Activated CD4-positive, alpha-beta T cell treated with anti-CD3 and anti-CD28 coated beads for 36 hours (primary cell): ENCODE results near the gene LPCAT4. TPM values are rescaled to one million over a fixed set of nuclear protein-coding genes. Genes with fewer than 3 reads are reported as not detected.
"Not testable (repeated sequence)": the region's sequence is repeated elsewhere in the genome, so short reads cannot be mapped to it uniquely, and the experiment has no call there.

Experiments
- ATAC-seq: fragments of 200-7000 bp; cut with Tn5 transposase; one replicate; pipeline ENCODE4 v1.10.0; 2021; ENCODE audit warnings: mild to moderate bottlenecking, moderate library complexity
- CTCF ChIA-PET: fragments of 350-600 bp; sonication (Branson Sonifier 250); formaldehyde crosslinking; loops from one replicate; lab custom pipeline; 2021; ENCODE audit warnings: antibody characterized with exemption; lab: Charles Lee
- POLR2A ChIA-PET: fragments of 350-600 bp; sonication (Branson Sonifier 250); formaldehyde crosslinking; loops from one replicate; lab custom pipeline; 2021; ENCODE audit warnings: antibody characterized with exemption, inconsistent platforms; lab: Charles Lee
- DNase-seq: peaks from one replicate; pipeline ENCODE4 v3.0.0-alpha.2; 2020
- H3K27ac Mint-ChIP-seq: one replicate; pipeline ENCODE4 v1.8.0; 2021; ENCODE audit warnings: mixed read lengths
- H3K27me3 Mint-ChIP-seq: one replicate; pipeline ENCODE4 v1.8.0; 2021; ENCODE audit warnings: mixed read lengths
- H3K36me3 Mint-ChIP-seq: one replicate; pipeline ENCODE4 v1.8.0; 2021; ENCODE audit warnings: low read depth, mixed read lengths
- H3K4me1 Mint-ChIP-seq: one replicate; pipeline ENCODE4 v1.8.0; 2021; ENCODE audit warnings: mixed read lengths
- H3K4me3 Mint-ChIP-seq: one replicate; pipeline ENCODE4 v1.8.0; 2021; ENCODE audit warnings: mild to moderate bottlenecking, moderate library complexity, mixed read lengths
- H3K9me3 Mint-ChIP-seq: one replicate; pipeline ENCODE4 v1.8.0; 2021; ENCODE audit warnings: low read depth, mixed read lengths
- intact Hi-C, 2 experiments: fragments of 100-400 bp; cut with DNase I in 1 of 2; cut with micrococcal nuclease in 1 of 2; formaldehyde crosslinking; loops; one replicate each; pipeline versions ENCODE4 v1.14.2 to v1.15.1; 2022 to 2024; cut with DNase I, micrococcal nuclease
- total RNA-seq, 2 experiments: library from RNA; stranded (reverse); gene quantifications; one replicate each; pipeline ENCODE4 v1.2.3, GENCODE V29; 2021

LPCAT4 gene
- total RNA-seq = 10 to 100 TPM; 44.4 to 52.7 TPM

- peaks cover 36% of the 10 kb centered on the region for H3K4me1 Mint-ChIP-seq
- ChIA-PET CTCF (interaction anchor here (0.6 to 4.0 kb wide), 40 partner anchors 8 to 1347 kb away, joined by 3 to 29 read pairs (median 6); partner anchors contain the start of genes GOLGA8B, KATNBL1, NOP10 and NUTM1), POLR2A (interaction anchor here (0.6 to 1.2 kb wide), 10 partner anchors 15 to 267 kb away, joined by 3 to 5 read pairs (median 3); partner anchors contain the start of genes EMC7, GOLGA8B and PGBD4)
- no peaks in the 10 kb centered on the region for H3K27me3 Mint-ChIP-seq
- intact Hi-C loops = loop anchor here (1.0 to 10.0 kb wide), 13 partner anchors 24 to 617 kb away; partner anchors contain the start of genes GOLGA8A (in 2 of the 2), KATNBL1 (in 2 of the 2), NOP10 (in 2 of the 2) and NUTM1 (in 2 of the 2)
- no peaks in the 10 kb centered on the region for H3K9me3 Mint-ChIP-seq
- H3K4me3 Mint-ChIP-seq = peak within 1 kb of the TSS; percentile 99
- H3K36me3 Mint-ChIP-seq = peaks cover 4% of the 10 kb centered on the region
- ATAC-seq (peak; percentile 84), DNase-seq (peak; percentile 94)
- peak within 1 kb of the TSS; percentile 89 for H3K27ac Mint-ChIP-seq
These were observed at the start of gene LPCAT4 for GRCh38 chr15:34367101-34368081. Gene LPCAT4, minus strand, starts transcription at chr15:34367196. Its CDS starts 96 bp downstream, at chr15:34367100.

- H3K27me3 Mint-ChIP-seq, POLR2A ChIA-PET, H3K4me3 Mint-ChIP-seq, DNase-seq, intact Hi-C loops, ATAC-seq, H3K4me1 Mint-ChIP-seq, H3K9me3 Mint-ChIP-seq, H3K36me3 Mint-ChIP-seq, CTCF ChIA-PET, H3K27ac Mint-ChIP-seq: not testable (repeated sequence)
These were observed 42.5 kb upstream of the LPCAT4 start for GRCh38 chr15:34409511-34409910.

GRCh38 chr15:34408973-34409372, 42.0 kb upstream of the LPCAT4 start:
- H3K4me1 Mint-ChIP-seq = not testable (repeated sequence)

GRCh38 chr15:34403899-34404298, 36.9 kb upstream of the LPCAT4 start:
- H3K27ac Mint-ChIP-seq, H3K4me3 Mint-ChIP-seq, H3K9me3 Mint-ChIP-seq, CTCF ChIA-PET, intact Hi-C loops, H3K4me1 Mint-ChIP-seq, DNase-seq, H3K27me3 Mint-ChIP-seq, POLR2A ChIA-PET, H3K36me3 Mint-ChIP-seq: not testable (repeated sequence)
- peak; percentile 83 for ATAC-seq

More at GRCh38 chr15:34408973-34409372, 42.0 kb upstream of the LPCAT4 start:
- H3K36me3 Mint-ChIP-seq, POLR2A ChIA-PET, ATAC-seq, CTCF ChIA-PET, H3K27ac Mint-ChIP-seq, H3K9me3 Mint-ChIP-seq, H3K4me3 Mint-ChIP-seq, H3K27me3 Mint-ChIP-seq, intact Hi-C loops, DNase-seq: not testable (repeated sequence)

- POLR2A ChIA-PET, intact Hi-C loops, DNase-seq, CTCF ChIA-PET, H3K36me3 Mint-ChIP-seq, H3K27me3 Mint-ChIP-seq, H3K9me3 Mint-ChIP-seq, H3K27ac Mint-ChIP-seq, H3K4me1 Mint-ChIP-seq, H3K4me3 Mint-ChIP-seq: not testable (repeated sequence)
- ATAC-seq = peak; percentile 80
These were observed 36.2 kb upstream of the LPCAT4 start for GRCh38 chr15:34403160-34403598.

GRCh38 chr15:34397637-34398259, 30.8 kb upstream of the LPCAT4 start:
- peak; percentile 95 for ATAC-seq
- H3K4me1 Mint-ChIP-seq, H3K27me3 Mint-ChIP-seq, intact Hi-C loops, H3K4me3 Mint-ChIP-seq, POLR2A ChIA-PET, H3K36me3 Mint-ChIP-seq, H3K27ac Mint-ChIP-seq, DNase-seq, H3K9me3 Mint-ChIP-seq, CTCF ChIA-PET: not testable (repeated sequence)

GRCh38 chr15:34392981-34393380, 26.0 kb upstream of the LPCAT4 start:
- H3K9me3 Mint-ChIP-seq, H3K27ac Mint-ChIP-seq, CTCF ChIA-PET, DNase-seq, POLR2A ChIA-PET, ATAC-seq, intact Hi-C loops, H3K27me3 Mint-ChIP-seq, H3K4me3 Mint-ChIP-seq, H3K36me3 Mint-ChIP-seq, H3K4me1 Mint-ChIP-seq: not testable (repeated sequence)

- H3K9me3 Mint-ChIP-seq, H3K36me3 Mint-ChIP-seq, CTCF ChIA-PET, ATAC-seq, H3K27ac Mint-ChIP-seq, intact Hi-C loops, POLR2A ChIA-PET, H3K4me3 Mint-ChIP-seq, H3K4me1 Mint-ChIP-seq, DNase-seq, H3K27me3 Mint-ChIP-seq: not testable (repeated sequence)
These were observed 22.6 kb upstream of the LPCAT4 start for GRCh38 chr15:34389594-34390086.

- ATAC-seq, H3K9me3 Mint-ChIP-seq, H3K27me3 Mint-ChIP-seq, H3K27ac Mint-ChIP-seq, DNase-seq, H3K4me1 Mint-ChIP-seq, intact Hi-C loops, H3K4me3 Mint-ChIP-seq, H3K36me3 Mint-ChIP-seq, POLR2A ChIA-PET, CTCF ChIA-PET: not testable (repeated sequence)
These were observed 15.0 kb upstream of the LPCAT4 start for GRCh38 chr15:34381829-34382521.

- H3K36me3 Mint-ChIP-seq, H3K27ac Mint-ChIP-seq, intact Hi-C loops, H3K4me1 Mint-ChIP-seq, H3K9me3 Mint-ChIP-seq, CTCF ChIA-PET, H3K4me3 Mint-ChIP-seq, H3K27me3 Mint-ChIP-seq, POLR2A ChIA-PET, ATAC-seq, DNase-seq: not testable (repeated sequence)
These were observed 13.5 kb upstream of the LPCAT4 start for GRCh38 chr15:34380491-34380890.

GRCh38 chr15:34376856-34377255, 9.9 kb upstream of the LPCAT4 start:
- POLR2A ChIA-PET = no interaction called here
- CTCF ChIA-PET = no interaction called here
- Mint-ChIP-seq H3K4me3 (no peak overlapping the region), H3K36me3 (peaks cover 5% of the 10 kb centered on the region), H3K27ac (no peak overlapping the region), H3K27me3 (no peaks in the 10 kb centered on the region), H3K9me3 (no peaks in the 10 kb centered on the region), H3K4me1 (no peaks in the 10 kb centered on the region)
- no peak for ATAC-seq
- intact Hi-C loops = no loop called here
- no peak for DNase-seq
